Left lung (tissue), 10 donors: ENCODE results near the gene MAST2. TPM values are rescaled to one million over a fixed set of nuclear protein-coding genes. Genes with fewer than 3 reads are reported as not detected.

Source experiments
- ATAC-seq: fragments of 200-7000 bp; cut with Tn5 transposase; one replicate; pipeline ENCODE4 v1.9.1; 2020; ENCODE audit warnings: moderate library complexity
- DNase-seq, 4 donors: peaks; one replicate each; pipeline ENCODE4 v3.0.0-alpha.2; 2013 to 2020
- H3K27ac ChIP-seq, 2 donors: fragments of 200-600 bp; sonication (generic) in 1 of 2; one replicate each; pipeline versions ENCODE4 v1.5.0 to v1.8.0; 2020 to 2021
- H3K27me3 ChIP-seq, 2 donors: fragments of 200-600 bp; sonication (generic) in 1 of 2; one replicate each; pipeline versions ENCODE4 v1.5.0 to v1.8.0; 2020 to 2021
- H3K36me3 ChIP-seq, 2 donors: fragments of 200-600 bp; sonication (generic) in 1 of 2; one replicate each; pipeline versions ENCODE4 v1.5.0 to v1.8.0; 2020 to 2021
- H3K4me1 ChIP-seq, 2 donors: fragments of 200-600 bp; one replicate each; pipeline ENCODE4 v1.8.0; 2021
- H3K4me3 ChIP-seq, 2 donors: fragments of 200-600 bp; sonication (generic) in 1 of 2; one replicate each; pipeline versions ENCODE4 v1.5.0 to v1.8.0; 2020 to 2021; ENCODE audit warnings: mild to moderate bottlenecking in 1 of 2
- H3K9me3 ChIP-seq, 2 donors: fragments of 200-600 bp; sonication (generic) in 1 of 2; one replicate each; pipeline versions ENCODE4 v1.5.0 to v1.8.0; 2020 to 2021
- CTCF ChIP-seq, 2 donors: fragments of 200-600 bp; sonication (generic) in 1 of 2; IDR thresholded peaks; one replicate each; pipeline versions ENCODE4 v1.5.0 to v1.8.0; 2021; ENCODE audit warnings: antibody characterized with exemption in 2 of 2
- intact Hi-C, 2 donors: fragments of 100-400 bp; cut with DNase I; formaldehyde crosslinking; loops; one replicate each; pipeline versions ENCODE4 v1.11.2 to v1.14.2; 2022
- polyA plus RNA-seq, 6 donors: library from polyadenylated mRNA; unstranded; fragments of 120-200 nt; gene quantifications; one replicate each; pipeline ENCODE4 v1.2.1, GENCODE V29; 2013; ENCODE audit not compliant: insufficient read length in 6 of 6
- total RNA-seq, 2 donors: library from RNA; stranded (reverse); fragmentation: NEBNext Ultra II Directional; extraction: Animal tissue kit (Norgen Biotek cat#: 25700); gene quantifications; one replicate each; pipeline ENCODE4 v1.2.1, GENCODE V29; 2021
- donor health status: DM: no; HTN: yes; CAD: no.
- donor health status: DM: no; HTN: no; CAD: no.

The MAST2 gene
- total and polyA plus RNA-seq, 8 donors, result 27.3 to 74.4 (median 64.9) TPM

DNA sequence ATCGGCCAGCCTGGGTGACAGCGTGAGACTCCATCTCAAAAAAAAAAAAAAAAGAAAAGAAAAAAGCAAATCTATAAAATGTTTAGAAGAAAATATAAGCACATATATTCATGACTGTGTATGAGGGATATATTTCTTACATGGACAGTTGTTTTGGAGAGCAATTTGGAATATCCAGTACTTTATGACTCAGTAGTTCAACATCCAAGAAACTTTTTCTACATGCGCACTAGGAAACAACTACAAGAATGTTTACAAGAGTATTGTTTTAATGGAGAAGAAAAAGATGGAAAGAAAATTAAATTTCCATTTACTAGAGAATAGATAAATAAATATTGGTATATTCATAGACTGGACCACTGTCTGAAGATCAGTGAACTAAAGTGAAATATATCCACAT is 77.5 kb downstream of the MAST2 start:
- Histone ChIP-seq H3K36me3 (no peaks in the 10 kb centered on the region), H3K4me1 (no peaks in the 10 kb centered on the region), H3K9me3 (no peaks in the 10 kb centered on the region), H3K27me3 (no peaks in the 10 kb centered on the region), H3K27ac (no peak overlapping the region), H3K4me3 (no peak overlapping the region)
- no peak for ATAC-seq
- no peak for DNase-seq
- intact Hi-C loops, result no loop called here
- no peak for TF ChIP-seq CTCF (IDR thresholded peaks at IDR 0.05)

DNA sequence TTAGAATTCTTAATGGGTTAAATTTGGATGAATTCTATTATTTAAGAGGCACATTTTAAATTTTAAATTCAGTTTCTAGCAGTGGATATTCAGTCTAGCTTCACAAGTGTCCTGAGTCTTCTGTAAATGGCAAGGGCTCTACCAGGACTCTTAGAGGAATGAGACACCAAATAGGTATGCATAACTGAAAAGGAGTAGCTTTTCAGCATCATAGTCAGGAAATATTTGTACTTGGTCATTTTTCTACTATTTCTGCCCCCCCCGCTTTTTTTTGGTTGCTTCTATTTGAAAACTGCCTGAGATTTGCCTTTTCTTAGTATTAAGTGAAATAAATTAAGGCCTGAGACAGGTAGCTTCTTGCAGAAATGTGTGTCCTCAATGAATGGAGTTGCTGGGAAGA is 80.2 kb downstream of the MAST2 start:
- intact Hi-C loops, result no loop called here
- no peaks in the 10 kb centered on the region for H3K4me1 ChIP-seq
- no peak overlapping the region for H3K27ac ChIP-seq

DNA sequence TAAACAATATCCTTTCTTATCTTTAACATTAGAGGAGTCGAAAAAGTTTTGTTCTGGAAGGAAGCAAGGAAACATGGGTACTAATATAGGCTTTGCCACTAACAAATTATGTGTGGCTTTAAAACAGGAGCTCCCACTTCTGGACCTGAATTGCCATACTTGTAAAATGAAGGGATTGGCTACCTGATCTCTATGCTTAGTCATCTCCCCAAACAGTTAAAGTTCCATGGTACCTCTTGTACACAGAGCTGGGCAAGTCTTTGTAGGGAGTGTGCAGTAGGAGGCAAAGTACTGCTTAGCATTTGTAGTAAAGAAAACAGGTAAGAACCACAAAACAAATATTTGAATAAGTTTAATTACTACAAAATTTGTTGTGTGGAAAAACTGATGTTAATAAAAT is 81.3 kb downstream of the MAST2 start:
- no peaks in the 10 kb centered on the region for H3K4me1 ChIP-seq
- no peaks in the 10 kb centered on the region for H3K27me3 ChIP-seq
- DNase-seq (no peak), ATAC-seq (peak; percentile 81)
- TF ChIP-seq CTCF (IDR thresholded peaks at IDR 0.05), result no peak
- intact Hi-C loops, result no loop called here
- H3K4me3 ChIP-seq, result no peak overlapping the region
- H3K36me3 ChIP-seq, result no peaks in the 10 kb centered on the region
- no peaks in the 10 kb centered on the region for H3K9me3 ChIP-seq
- no peak overlapping the region for H3K27ac ChIP-seq

More for the DNA sequence above, 80.2 kb downstream of the MAST2 start:
- no peak overlapping the region for H3K4me3 ChIP-seq
- no peak for TF ChIP-seq CTCF (IDR thresholded peaks at IDR 0.05)
- no peaks in the 10 kb centered on the region for H3K9me3 ChIP-seq
- DNase-seq, result no peak
- no peaks in the 10 kb centered on the region for H3K36me3 ChIP-seq
- H3K27me3 ChIP-seq, result no peaks in the 10 kb centered on the region
- ATAC-seq, result peak; percentile 54

DNA sequence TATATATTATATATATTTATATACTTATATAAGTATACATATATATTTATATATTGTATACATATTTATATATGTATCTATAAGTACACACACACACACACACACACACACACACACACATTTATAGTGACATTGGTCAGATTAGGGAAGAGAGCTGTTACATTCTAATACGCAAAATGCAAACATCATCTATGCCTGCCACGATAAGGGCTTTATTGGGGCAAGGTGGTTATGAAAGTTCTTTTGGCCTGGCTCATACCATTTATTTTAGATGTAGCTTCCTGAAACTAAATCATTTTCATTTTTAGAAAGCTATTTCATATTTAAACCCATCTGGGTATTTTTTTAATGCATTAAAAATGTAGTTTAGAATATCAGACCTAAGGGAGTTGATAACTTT is 82.8 kb downstream of the MAST2 start:
- ATAC-seq (no peak), DNase-seq (no peak)
- Histone ChIP-seq H3K36me3 (no peaks in the 10 kb centered on the region), H3K4me3 (no peak overlapping the region), H3K4me1 (no peaks in the 10 kb centered on the region), H3K27ac (no peak overlapping the region), H3K27me3 (no peaks in the 10 kb centered on the region), H3K9me3 (no peaks in the 10 kb centered on the region)
- TF ChIP-seq CTCF (IDR thresholded peaks at IDR 0.05), result no peak
- intact Hi-C loops, result no loop called here

- no peaks in the 10 kb centered on the region for H3K36me3 ChIP-seq
- H3K27me3 ChIP-seq, result no peaks in the 10 kb centered on the region
- DNase-seq (no peak), ATAC-seq (no peak)
- H3K9me3 ChIP-seq, result no peaks in the 10 kb centered on the region
- H3K27ac ChIP-seq, result no peak overlapping the region
- intact Hi-C loops, result no loop called here
- H3K4me1 ChIP-seq, result peaks cover 0 to 5% of the 10 kb centered on the region in 2 donors
- H3K4me3 ChIP-seq, result no peak overlapping the region
- no peak for TF ChIP-seq CTCF (IDR thresholded peaks at IDR 0.05)
Measured at GRCh38 chr1:45887156-45887842, 83.9 kb downstream of the MAST2 start.
